Type B pancreatic cell (in vitro differentiated cells): Measurements from ENCODE around the gene KSR1. TPM values are rescaled to one million over a fixed set of nuclear protein-coding genes. Genes with fewer than 3 reads are reported as not detected.

Experiments used
- DNase-seq: peaks from one replicate; pipeline ENCODE4 v3.0.0; 2021; ENCODE audit warnings: mixed read lengths; ENCODE audit not compliant: unreplicated experiment; ENCODE audit errors: extremely low spot score
- H3K27ac Mint-ChIP-seq: 2 replicates; pipeline ENCODE4 v1.8.0; 2021; ENCODE audit warnings: mild to moderate bottlenecking, mixed read lengths
- H3K27me3 Mint-ChIP-seq: 2 replicates; pipeline ENCODE4 v1.8.0; 2021; ENCODE audit warnings: mixed read lengths
- H3K36me3 Mint-ChIP-seq: 2 replicates; pipeline ENCODE4 v1.8.0; 2021; ENCODE audit warnings: mixed read lengths
- H3K4me1 Mint-ChIP-seq: one replicate; pipeline ENCODE4 v1.8.0; 2021; ENCODE audit warnings: mixed read lengths; ENCODE audit not compliant: unreplicated experiment
- H3K4me3 Mint-ChIP-seq: 2 replicates; pipeline ENCODE4 v1.8.0; 2021; ENCODE audit warnings: mild to moderate bottlenecking, mixed read lengths
- H3K9me3 Mint-ChIP-seq: 2 replicates; pipeline ENCODE4 v1.8.0; 2021; ENCODE audit warnings: mixed read lengths
- CTCF ChIP-seq: fragments of 200-600 bp; sonication (generic); conservative IDR thresholded peaks from 2 replicates; pipeline ENCODE4 v1.5.0; 2021; ENCODE audit warnings: antibody characterized with exemption, mild to moderate bottlenecking
- total RNA-seq: library from RNA; stranded (reverse); gene quantifications from 2 replicates; pipeline ENCODE4 v1.2.1, GENCODE V29; 2021; ENCODE audit warnings: low replicate concordance

The KSR1 gene
- total RNA-seq, 1 donor from 2014 or later = 57.8 TPM

- H3K9me3 Mint-ChIP-seq = no peaks in the 10 kb centered on the region
- peaks cover 3% of the 10 kb centered on the region for H3K36me3 Mint-ChIP-seq
Measured at GRCh38 chr17:27519550-27519949, 63.3 kb downstream of the KSR1 start.

DNA sequence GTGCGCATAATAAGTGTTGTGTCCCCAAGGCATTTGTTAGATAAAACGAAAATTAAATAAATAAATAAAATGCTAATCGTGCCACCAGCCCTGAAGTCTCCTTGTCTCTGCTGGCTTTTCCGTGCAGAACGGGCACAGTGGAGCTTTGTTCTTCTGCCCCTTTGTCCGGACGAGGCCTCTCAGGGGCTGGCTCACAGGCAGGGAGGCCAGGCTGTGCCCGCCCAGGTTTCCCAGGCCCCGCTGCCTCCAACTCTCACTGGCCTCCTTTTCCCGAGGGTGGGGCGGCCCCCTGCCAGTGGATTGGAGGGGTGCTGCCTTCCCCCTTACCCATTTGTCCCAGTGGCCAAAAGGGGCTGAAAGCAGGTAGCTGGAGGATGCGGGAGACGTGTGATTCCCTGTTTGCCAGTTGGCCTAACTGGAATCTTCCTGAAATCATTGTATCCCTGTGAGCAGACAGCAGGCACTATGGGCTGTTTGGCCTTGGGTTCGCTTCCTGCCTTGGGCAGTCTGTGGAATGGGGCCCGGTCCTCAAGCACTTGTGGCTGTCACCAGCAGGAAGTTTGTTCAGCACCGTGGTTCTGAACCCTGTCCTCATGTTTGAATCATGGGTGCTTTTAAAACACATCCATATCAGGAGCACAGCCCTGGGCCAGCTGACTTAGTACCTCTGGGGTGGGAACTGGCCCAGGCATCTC lies 64.4 kb downstream of the KSR1 start:
- no peak for DNase-seq
- H3K4me3 Mint-ChIP-seq = no peak overlapping the region
- peaks cover 35% of the 10 kb centered on the region for H3K4me1 Mint-ChIP-seq

More at GRCh38 chr17:27519550-27519949, 63.3 kb downstream of the KSR1 start:
- Mint-ChIP-seq H3K4me1 (peaks cover 32% of the 10 kb centered on the region), H3K27ac (no peak overlapping the region), H3K4me3 (no peak overlapping the region), H3K27me3 (no peaks in the 10 kb centered on the region)
- no peak for DNase-seq
- no peak for TF ChIP-seq CTCF

GRCh38 chr17:27521281-27522027 lies 65.2 kb downstream of the KSR1 start:
- no peak overlapping the region for H3K4me3 Mint-ChIP-seq
- H3K27ac Mint-ChIP-seq = no peak overlapping the region

More for the DNA sequence above, 64.4 kb downstream of the KSR1 start:
- Mint-ChIP-seq H3K36me3 (peaks cover 3% of the 10 kb centered on the region), H3K27ac (no peak overlapping the region), H3K27me3 (no peaks in the 10 kb centered on the region), H3K9me3 (no peaks in the 10 kb centered on the region)
- TF ChIP-seq CTCF = no peak

DNA sequence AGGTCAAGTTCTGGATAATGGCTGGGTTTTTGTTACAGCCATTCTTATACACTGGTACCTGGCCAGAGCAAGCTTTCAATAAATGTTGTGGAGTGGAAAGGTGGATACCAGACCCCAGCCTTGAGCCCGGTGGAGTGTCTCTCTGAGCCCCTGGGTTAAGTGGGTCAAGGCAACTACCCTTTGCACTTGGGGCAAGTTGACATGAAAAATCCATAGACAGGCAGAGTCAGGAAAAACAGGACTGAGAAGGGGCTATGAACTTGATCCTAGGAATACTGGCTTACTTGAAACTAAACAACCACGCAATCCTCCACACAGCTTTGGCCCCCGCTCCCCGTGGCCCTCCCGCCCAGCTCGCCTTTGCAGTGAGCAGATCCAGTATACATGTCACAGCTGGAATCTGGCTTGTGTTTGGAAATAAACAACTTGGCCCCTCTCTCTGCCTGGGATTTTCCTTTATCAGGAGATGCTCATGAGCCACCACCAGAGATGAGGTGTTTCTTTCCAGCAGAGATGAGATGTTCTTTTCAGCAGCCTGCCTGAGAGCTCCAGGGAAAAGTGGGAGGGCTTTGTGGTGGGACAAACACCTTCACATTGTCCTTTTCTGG lies 65.9 kb downstream of the KSR1 start:
- Mint-ChIP-seq H3K27ac (no peak overlapping the region), H3K9me3 (no peaks in the 10 kb centered on the region), H3K36me3 (no peaks in the 10 kb centered on the region), H3K27me3 (no peaks in the 10 kb centered on the region), H3K4me1 (peaks cover 44% of the 10 kb centered on the region), H3K4me3 (no peak overlapping the region)
- no peak for TF ChIP-seq CTCF
- DNase-seq = no peak

More at GRCh38 chr17:27521281-27522027, 65.2 kb downstream of the KSR1 start:
- no peak for TF ChIP-seq CTCF
- Mint-ChIP-seq H3K4me1 (peaks cover 38% of the 10 kb centered on the region), H3K36me3 (no peaks in the 10 kb centered on the region), H3K27me3 (no peaks in the 10 kb centered on the region), H3K9me3 (no peaks in the 10 kb centered on the region)
- no peak for DNase-seq

DNA sequence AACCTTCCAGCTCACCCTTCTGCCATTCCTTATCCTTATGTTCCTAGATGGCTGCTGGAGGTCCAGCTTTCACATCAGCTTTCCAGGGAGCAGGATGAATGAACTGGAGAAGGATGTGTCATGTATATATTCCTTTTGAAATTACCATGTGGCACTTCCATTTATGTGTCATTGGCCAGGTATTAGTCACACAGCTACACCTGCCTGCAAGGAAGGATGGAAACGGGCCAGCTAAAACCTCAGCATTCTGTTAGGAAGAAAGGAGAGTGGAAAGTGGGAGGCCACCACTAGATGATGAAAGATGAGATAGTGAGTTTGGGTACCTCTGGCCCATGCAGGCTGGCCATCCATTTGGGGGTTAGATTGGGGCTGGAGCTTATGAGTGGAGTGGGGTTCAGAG lies 67.5 kb downstream of the KSR1 start:
- H3K9me3 Mint-ChIP-seq = no peaks in the 10 kb centered on the region
- H3K36me3 Mint-ChIP-seq = no peaks in the 10 kb centered on the region
- no peak overlapping the region for H3K4me3 Mint-ChIP-seq
- DNase-seq = no peak
- peaks cover 34% of the 10 kb centered on the region for H3K4me1 Mint-ChIP-seq
- TF ChIP-seq CTCF = no peak
- H3K27ac Mint-ChIP-seq = peak overlapping the region; percentile 14
- no peaks in the 10 kb centered on the region for H3K27me3 Mint-ChIP-seq
